Hematopoietic multipotent progenitor cell treated with erythropoietin and hydrocortisone succinate and interleukin-3 and kit ligand, for 6 days (in vitro differentiated cells): ENCODE results near the gene LZIC.

Experiments used
- DNase-seq: peaks from one replicate; pipeline ENCODE4 v3.0.0-alpha.2; 2015

Gene LZIC

DNA sequence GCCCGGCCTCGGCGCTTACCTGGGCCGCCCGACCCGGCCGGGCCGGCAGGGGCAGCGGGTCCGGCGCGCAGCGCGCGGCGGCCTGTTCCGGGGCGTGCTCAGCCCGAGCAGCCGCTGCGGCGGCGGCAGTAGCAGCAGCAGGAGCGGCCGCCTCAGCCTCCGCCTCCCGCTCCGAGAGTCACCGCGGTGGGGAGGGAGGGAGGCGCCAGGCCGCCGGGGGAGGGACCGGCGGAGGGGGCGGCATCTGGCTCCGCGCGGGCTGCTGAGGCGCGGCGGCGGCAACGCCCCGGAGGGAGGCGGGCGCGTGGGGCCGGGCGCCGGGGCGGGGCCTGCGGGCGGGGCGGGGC, 33.1 kb downstream of the LZIC start, which contains the start of gene CTNNBIP1:
CTNNBIP1 (minus strand) TSS at position 194 of the 347 bp plus-strand sequence. CDS start 38,205 bp downstream, outside the sequence.
- no peak for DNase-seq

DNA sequence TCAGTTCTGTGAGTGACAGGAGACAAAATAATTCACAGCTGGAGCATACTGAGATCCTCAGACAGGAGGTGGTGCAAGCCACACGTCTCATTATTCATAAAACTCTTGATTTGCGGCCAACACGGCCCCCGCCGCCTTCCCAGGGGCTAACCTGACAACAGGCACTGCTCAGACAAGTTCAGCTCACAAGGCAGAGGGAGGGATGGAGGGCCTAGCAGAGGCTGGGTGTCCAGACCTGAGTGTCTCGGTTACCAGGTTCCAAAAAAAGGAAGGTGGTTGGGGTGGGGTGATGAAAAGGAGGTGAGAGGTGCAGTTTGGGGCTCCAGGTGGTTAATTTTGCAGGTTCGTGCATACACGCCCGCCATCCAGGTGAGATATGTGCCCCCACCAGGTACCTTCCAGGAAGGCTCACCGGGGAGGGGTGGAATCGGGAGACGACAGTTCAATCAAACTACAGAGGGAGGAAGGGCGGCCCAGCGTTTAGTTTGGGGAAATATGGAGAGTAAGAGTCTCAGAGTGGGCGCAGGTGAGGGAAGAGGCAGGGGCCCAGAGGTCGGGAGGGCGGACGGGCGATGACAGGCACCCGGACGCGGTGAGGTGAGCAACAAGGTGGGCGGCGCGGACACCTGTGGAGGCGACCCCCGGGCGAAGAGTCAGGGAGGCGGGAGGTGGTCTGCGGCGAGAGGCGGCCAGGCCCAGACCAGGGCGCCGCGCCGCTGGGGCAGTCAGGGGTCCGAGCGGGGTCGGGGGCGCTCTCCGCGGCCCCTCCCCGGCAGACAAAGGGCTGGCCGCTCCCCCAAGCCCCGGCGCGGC, 33.8 kb downstream of the LZIC start:
- peak; percentile 45 for DNase-seq

DNA sequence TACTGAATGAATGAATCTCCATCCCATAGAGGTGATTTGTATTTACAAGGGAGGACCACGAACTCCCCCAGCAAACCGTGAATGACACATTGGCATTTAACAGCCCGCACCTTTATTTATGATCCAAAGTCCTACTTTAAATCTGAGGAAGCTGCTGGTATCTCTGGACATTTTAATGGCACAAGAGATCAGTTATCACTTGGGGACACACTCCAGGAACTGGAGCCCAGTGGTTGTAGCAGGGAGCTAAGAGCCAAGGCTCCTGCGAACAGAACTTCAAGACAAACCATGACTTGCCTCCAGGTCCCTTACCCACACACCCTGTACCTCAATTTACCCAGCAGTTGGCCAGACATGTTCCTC, 34.3 kb downstream of the LZIC start:
- no peak for DNase-seq

DNA sequence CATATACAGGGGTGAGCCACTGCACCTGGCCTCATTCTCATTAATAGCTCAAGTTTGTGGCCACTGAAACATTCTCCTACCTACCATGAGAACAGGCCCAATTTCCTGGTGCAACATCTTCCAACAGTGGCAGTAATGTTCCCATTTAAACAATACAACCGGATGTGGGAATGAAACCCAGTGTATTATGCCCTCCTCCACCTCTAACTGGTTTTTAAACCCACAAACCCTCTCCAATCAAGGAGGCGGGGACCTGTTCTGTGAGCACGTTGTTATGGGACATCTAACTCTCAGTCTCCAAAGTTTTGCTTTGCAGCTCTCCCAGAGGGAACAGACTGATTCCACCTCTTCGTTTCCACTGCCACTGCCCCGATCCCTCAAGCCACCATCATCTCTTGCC, 35.8 kb downstream of the LZIC start:
- DNase-seq: no peak

DNA sequence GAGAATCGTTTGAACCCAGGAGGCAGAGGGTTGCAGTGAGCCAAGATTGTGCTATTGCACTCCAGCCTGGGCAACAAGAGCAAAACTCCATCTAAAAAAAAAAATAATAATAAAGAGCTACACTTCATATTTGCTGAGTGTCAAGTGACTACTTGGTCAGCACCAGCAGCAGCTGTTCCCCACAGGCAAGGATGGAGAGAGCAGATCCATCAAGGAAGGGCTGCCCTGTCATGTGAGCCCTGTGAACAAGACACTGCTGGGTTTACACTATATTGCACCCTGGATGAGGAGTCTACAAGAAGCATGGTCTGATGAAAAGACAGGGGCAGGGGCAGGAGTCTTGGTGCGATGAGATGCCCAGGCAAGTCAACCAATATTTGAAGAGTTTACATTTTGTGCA, 36.7 kb downstream of the LZIC start:
- no peak for DNase-seq

DNA sequence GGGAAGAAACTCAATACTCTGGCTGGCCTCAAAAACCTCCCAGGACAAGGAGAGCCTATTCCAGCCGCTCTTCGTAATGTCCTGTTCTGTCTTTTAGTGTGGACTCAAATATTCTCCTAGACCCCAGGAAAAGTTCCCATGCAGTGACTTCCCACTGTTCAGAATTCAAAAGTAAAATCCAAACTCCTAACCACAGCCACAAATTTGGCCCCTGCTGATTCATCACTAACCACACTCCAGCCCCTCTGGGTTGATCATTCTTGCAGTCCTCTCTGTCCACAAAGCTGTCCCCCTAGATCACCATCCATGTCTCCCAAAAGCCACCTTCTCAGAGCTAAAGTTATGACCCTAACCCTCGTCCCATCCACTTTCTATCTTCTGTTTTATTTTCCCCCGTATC, 38.2 kb downstream of the LZIC start:
- no peak for DNase-seq

DNA sequence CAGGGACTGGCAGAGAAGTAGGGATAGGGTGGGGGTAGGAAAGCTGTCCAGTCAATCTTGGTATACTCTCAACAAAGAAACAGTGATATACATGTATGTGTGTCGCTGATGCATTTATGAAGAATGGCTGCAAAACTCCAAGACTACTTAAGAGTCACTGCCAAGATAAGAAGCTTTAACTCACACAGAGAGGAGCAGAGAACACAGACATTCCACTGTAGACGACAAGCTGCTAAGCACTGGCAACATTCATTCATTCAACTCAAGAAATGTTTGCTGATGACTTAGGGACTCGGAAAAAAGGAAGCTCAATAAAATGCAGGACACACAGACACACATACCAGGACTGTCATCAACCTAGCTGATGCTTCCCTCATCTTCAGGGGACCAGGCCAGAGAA, 38.6 kb downstream of the LZIC start:
- DNase-seq: no peak

DNA sequence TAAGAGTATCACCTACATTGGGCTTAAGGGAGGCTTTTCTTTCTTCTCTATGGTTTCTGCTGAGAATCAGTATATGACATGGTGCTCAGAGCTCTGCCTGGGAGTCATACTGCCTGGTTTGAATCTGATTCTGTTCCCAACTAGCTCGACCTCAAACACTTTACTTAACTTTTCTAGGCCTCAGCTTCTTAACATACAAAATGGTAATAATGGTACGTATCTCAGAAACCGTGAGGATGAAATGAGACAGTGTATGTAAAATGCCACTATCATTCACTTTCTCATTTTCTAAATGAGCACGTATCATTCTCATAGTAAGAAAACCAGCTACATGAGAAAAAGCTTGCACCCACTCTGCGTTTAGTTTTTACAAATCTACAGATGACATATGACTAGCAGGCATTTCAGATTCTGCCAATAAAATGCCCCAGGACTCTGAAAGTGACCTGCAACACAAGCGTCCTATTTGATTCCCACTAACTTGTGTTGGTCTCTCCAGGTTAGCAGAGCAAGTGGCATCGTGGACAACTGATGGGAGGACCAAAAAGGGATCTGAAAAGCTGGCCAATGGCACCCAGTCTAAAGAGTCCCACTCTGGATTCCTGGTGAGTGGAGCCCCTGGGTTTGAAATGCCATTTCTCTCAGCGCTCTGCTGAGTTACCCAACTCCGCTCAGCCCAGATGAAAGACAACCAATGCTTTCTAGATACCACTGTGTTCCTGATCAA, 39.2 kb downstream of the LZIC start:
- DNase-seq: no peak

DNA sequence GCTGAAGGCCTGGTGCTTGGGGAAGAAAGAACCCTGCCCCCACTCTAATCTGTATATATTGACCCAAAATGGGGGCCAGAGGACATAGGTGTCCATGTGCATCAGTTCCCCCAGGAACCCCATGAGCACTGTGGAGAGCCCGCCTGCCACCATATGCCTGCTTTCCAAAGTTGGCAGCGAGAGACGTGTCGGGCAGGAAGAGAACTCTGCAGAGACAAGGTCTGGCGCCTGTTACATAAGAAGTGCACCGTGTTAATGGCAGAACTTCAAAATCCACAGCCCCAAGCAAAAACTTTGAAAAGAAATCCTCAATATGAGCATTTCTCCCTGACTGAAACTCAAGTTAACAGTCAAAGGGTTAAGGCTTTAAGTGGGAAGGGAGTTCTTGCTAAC, 41.1 kb downstream of the LZIC start:
- no peak for DNase-seq

DNA sequence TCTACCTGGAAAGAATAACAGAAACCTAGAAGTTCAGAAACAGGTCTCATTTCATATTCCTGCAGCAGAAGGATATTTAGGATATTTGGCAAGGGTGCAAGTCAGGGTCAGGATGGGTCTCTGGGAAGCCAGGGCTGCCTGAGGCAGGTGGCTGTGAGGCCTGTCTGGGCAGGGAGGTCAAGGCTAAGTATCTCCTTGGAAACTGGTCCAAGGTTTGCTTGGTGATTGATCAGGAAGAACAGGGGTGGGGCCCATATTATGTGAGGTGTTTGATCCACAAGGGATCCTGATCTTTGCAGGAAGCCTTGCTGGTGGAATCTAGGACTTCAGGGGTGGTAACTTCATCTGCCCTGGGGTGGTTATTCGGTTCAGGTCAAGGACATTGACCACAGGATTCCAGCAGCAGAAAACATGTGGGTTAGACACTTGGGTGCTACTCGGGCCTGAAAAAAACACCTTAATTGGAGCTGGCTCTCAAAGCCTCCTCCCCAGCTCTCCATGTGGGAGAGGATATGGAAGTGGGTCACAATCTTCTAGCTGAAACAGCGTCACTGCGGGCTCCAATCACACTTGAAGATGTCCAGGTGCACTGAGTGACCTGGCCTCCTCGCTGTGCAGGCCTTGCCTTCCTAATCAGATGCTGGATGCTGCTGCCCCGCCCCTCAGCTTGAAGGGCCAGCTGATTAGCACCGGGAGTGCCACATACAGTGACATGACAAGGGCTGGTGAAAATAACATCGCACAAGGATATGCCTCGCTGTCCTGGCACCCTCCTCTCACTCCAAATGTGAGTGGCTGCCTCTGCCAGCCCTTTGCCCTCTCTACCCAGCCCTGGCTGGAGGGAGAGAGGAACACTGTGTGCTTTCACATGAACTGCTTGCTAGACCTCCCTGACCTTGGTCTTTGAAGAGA, 41.8 kb downstream of the LZIC start:
- DNase-seq: peak; percentile 46

DNA sequence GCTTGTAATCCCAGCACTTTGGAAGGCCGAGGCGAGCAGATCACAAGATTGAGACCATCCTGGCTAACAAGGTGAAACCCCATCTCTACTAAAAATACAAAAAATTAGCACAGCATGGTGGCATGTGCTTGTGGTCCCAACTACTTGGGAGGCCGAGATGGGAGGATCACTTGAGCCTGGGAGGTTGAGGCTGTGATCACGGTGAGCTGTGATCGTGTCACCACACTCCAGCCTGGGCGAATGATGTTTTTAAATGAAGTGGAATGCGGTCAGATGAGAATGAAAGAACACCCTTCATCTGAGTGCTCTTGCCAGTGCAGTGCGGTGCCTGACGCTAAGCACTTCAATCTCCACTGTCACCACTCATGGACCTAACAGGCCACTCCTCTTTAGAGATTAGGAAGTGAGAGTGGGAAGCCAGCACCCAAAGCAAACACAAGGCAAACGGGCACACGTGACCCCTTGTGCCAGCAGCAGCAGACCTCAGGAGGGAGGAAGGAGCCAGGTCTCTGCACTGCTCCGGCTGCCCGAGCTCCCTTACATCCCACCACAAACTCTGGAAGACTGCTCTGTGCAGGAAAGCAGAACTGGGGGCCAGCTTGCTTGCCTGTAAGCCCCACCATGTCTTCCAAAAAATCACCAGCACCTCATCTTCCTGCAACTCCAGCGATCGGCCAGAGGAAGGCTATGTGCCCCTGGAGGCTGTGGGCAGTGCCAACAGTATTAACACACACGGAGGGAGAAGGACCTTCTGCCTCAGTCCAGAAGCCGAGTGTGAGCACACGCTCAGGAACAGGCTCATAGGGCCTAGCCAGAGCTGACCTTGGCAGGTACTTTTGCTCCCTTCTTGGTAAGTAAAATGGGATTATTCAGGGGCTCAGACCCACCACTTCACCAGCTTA, 42.8 kb downstream of the LZIC start:
- DNase-seq: peak; percentile 85

DNA sequence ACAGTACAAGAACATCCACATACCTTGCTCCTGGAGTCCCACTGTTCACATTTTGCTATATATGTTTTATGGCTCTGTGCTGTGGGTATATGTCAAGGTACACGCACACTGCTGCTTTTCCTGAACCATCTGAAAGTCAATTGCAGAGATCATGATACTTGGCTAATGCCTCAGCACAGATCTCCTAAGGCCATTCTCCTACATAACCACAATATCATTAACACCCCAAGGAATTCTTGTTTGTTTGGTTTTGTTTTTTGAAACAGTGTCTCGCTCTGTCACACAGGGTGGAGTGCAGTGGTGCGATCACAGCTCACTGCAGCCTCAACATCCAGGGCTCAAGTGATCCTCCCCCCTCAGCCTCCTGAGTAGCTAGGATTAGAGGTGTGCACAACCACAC, 49.1 kb downstream of the LZIC start:
- no peak for DNase-seq

DNA sequence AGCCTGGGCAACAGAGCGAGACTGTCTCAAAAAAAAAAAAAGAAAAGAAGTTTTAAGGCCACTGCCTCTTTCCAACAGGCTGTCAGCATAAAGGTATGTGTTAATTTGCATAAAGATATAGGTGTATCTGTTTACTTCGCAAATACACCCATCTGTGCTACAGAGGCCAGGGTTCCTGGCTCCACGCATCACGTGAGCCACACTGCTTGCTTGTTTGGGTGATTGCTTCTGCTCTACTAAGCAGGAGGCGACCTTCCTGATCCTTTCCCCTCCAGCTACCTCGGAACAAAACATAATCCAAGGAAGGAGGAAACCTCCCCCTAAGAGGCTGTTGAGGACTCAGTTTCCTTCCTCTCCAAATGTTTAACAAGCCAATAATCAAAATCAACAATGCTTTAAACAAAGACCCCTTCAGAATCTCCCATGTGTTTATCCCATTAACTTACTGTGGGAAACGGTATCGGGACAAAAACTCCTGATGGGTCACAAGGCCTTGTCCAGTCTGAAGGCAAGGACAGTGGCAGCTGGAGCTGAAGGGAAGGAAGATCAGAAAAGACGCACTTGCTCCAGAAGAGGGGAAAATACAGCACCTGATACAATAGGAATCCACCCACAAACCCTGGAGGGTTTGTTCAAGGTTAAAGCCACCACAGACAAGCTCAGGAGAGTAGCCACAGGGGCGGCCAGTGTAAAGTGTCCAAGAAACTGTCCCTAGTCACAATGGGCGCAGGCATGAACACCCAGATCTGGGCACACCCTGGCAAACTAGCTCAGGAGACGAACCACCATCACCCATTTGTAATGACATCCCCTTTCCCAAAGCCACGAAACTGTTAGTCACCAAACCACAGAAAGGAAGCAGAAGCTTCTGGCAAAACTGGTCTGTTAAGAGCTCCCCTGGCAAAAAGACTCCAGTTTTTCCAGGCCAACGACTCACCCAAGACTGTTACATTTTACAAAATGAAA, 50.3 kb downstream of the LZIC start:
- peak; percentile 71 for DNase-seq

DNA sequence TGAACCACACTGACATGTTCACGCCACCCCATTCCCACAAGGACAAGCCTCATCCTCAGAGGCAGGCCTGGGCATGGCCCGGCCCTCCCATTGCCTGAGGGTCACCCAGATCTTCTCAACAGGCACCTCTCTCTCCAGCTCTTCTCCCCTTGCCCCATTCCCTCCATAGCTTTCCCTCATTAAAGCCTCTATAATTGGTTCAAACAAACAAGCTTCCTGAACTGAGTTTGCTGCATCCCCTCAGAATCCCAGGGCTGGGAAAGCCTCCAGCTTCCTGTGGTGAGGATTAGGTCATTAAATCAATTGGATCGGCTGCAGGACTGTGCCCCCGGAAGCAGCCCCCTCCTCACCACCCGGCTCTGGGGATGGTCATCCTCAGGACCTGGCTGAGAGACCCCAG, 52.0 kb downstream of the LZIC start:
- no peak for DNase-seq

DNA sequence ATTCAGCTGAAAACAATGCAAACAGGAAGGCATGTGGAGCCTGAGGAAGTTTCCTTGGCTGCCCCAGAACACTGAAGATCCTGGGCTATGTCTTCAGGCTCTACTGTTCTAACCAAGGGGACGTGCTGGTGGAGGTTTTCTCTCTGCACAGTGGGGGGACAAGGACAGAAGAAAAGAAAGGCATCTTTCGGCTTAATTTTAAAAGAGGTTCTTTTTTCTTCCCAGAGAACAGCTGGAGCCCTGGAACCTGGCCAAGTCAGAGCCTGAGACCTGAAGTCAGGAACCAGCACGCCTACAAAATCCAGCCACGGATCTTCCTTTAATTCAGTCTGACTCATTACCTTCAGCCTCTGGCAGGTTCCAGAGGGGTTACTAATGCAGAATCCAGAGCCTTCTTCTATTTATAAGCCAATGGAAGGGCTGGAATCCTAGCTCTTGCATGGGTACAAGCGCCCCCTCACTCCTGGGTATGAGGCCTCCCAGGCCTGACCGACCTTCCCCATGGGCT, 52.9 kb downstream of the LZIC start:
- DNase-seq: no peak

DNA sequence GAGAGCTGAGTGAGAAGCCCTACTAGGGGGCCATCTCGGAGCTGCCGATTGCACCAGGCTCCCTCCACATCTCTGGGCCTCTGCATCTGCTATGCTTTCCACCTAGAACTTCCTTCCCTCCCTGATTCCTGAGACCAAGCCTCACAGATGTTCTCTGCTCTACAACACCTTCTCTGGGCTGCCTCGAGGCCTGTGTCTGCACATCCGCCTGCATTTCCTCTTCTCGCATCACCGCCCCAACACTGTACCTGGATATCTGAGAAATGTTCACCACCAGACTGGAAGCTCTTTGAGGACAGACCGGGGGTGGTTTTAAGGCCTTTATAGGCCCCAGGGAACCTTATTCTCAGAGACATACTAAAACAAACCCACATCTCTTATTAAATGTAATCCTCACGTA, 53.8 kb downstream of the LZIC start:
- DNase-seq: no peak

DNA sequence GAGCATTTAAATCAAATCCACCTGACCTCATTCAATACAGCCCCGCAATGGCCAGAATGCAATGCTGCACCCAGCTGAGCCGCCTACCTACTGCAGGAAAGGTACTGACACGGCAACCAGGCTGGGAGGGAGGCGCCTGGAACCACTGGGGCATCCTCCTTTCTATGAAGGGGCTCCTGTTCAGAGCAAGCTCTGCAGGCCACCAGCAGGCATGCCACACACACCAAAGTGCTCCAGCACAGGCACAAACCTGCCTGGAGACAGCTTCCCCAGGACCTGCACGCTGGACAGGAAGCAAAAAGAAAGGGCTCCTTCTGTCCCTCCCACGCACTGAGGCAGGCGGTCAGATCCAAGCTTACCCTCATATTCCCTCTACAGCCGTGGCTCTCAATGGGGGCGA, 54.3 kb downstream of the LZIC start:
- DNase-seq: no peak

DNA sequence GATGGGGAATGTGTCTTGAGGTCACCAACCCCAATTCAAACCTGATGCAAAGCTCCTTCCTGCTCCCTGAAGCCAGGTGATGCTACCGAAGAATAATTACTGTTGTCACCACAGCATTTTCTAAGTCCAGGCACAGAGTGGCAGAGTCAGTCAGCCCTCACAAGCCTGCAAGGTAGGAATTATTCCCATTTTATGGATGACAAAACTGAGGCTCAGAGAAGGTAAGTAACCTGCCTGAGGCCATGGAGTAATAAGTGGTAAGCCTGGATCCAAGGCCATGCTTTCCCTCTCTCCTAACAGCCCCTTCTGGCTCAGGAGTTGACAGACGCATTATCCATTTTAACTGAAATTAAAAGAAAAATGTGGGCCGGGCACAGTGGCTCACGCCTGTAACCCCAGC, 56.1 kb downstream of the LZIC start:
- DNase-seq: no peak

DNA sequence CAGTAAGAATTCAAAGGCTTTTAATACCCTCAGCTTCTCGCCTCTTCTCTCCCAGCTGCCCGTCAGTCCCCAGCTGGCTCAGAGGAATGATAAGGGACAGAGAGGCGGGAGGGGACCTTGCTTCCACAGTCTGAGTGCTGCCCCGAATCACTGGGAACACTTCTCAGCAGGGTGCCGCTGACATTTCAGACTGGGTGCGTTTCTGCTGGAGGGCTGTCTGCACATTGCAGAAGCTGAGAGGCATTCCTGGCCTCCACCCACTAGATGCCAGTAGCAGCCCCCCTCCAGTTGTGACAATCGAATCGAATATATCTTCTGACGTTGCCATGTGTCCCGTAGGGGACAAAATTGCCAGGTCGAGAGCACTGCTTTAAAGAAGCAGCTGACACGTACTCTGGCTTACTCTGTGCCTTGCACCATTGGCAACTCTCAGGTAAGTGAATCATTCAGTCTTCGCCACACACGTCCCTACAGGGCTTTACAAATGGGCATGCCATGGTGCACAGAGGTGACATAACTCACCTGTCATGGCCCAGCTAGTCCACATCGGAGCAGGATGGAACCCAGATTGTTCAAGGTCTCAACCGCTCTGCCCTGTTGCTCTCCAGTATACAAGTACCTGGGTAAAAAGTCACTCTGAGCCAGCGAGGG, 57.0 kb downstream of the LZIC start:
- DNase-seq: no peak

DNA sequence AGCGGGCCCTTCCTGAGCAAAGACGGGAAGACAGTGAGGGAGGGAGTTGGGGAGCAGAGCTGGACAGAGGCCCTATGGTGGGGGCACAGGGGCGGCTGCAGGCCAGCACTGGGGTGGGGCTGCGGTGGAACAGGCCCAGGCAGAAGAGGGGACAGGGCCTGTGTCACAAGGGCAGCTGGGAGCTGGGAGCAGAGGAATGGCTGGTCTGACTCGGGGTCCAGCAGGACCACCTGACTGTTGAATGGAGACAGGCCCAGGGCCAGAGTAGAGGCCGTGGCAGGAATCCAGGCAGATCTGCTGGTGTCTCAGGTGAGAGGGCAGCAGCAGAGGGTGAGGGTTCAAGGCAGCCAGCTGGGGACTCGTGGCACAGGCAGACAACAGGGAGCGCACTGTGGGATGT, 58.4 kb downstream of the LZIC start:
- no peak for DNase-seq
